Heart left ventricle (tissue), 16 donors: ENCODE results near the gene SUPT3H. TPM values are rescaled to one million over a fixed set of nuclear protein-coding genes. Genes with fewer than 3 reads are reported as not detected.

ENCODE experiments used
- ATAC-seq, 4 donors: fragments of 200-7000 bp; cut with Tn5 transposase; one replicate each; pipeline ENCODE4 v1.9.1; 2020 to 2022; ENCODE audit warnings: moderate library complexity in 4 of 4, mild to moderate bottlenecking in 3 of 4, moderate number of reproducible peaks in 1 of 4
- DNase-seq, 5 donors: peaks; one replicate each; pipeline ENCODE4 v3.0.0-alpha.2; 2020
- H3K27ac ChIP-seq, 12 donors: fragments of 200-600 bp; sonication (generic) in 4 of 12; one replicate each; pipeline versions ENCODE4 v1.5.0 to v1.8.0; 2016 to 2022; ENCODE audit warnings: mild to moderate bottlenecking in 2 of 12
- H3K27me3 ChIP-seq, 9 donors: fragments of 200-600 bp; sonication (generic) in 2 of 9; one replicate each; pipeline versions ENCODE4 v1.5.1 to v1.8.0; 2016 to 2022; ENCODE audit warnings: mild to moderate bottlenecking in 3 of 9
- H3K36me3 ChIP-seq, 9 donors: fragments of 200-600 bp; sonication (generic) in 2 of 9; one replicate each; pipeline versions ENCODE4 v1.5.0 to v1.8.0; 2018 to 2022; ENCODE audit warnings: mild to moderate bottlenecking in 2 of 9
- H3K4me1 ChIP-seq, 12 donors: fragments of 200-600 bp; sonication (generic) in 4 of 12; one replicate each; pipeline versions ENCODE4 v1.5.0 to v1.8.0; 2016 to 2022; ENCODE audit warnings: mild to moderate bottlenecking in 3 of 12
- H3K4me3 ChIP-seq, 12 donors: fragments of 200-600 bp; sonication (generic) in 4 of 12; one replicate each; pipeline versions ENCODE4 v1.5.0 to v1.8.0; 2017 to 2022; ENCODE audit warnings: mild to moderate bottlenecking in 9 of 12, moderate library complexity in 4 of 12
- H3K9me3 ChIP-seq, 12 donors: fragments of 200-600 bp; sonication (generic) in 4 of 12; one replicate each; pipeline versions ENCODE4 v1.5.0 to v1.8.0; 2016 to 2022; ENCODE audit warnings: mild to moderate bottlenecking in 1 of 12
- CTCF ChIP-seq, 12 donors: fragments of 200-600 bp; sonication (generic) in 4 of 12; IDR thresholded peaks; one replicate each; pipeline versions ENCODE4 v1.5.0 to v1.8.0; 2018 to 2022; ENCODE audit warnings: antibody characterized with exemption in 12 of 12, mild to moderate bottlenecking in 5 of 12
- POLR2A ChIP-seq, 2 donors: fragments of 450-650 bp; IDR thresholded peaks; one replicate each; pipeline ENCODE4 v1.6.1; 2017; ENCODE audit warnings: antibody characterized with exemption in 2 of 2, mild to moderate bottlenecking in 2 of 2, moderate library complexity in 2 of 2
- WGBS, 4 donors: extraction: QIAGEN DNeasy Blood & Tissue Kit in 2 of 4; methylation state at CpG; one replicate each; pipeline versions ENCODE4 v1.1.5 to v1.1.7; 2013 to 2018; 5-methylcytosine and 5-hydroxymethylcytosine counted together
- intact Hi-C, 10 donors: fragments of 100-400 bp; cut with DNase I; formaldehyde crosslinking; loops; one replicate each; pipeline versions ENCODE4 v1.11.1 to v1.14.2; 2022
- polyA plus RNA-seq, 2 donors: library from polyadenylated mRNA; stranded (reverse); fragments of 200-250 nt; gene quantifications; one replicate each; pipeline ENCODE4 v1.2.3, GENCODE V29; 2013
- total RNA-seq, 9 donors: library from RNA; depleted of rRNA in 2 of 9; stranded (reverse); fragments of >200 nt in 2 of 9; fragmentation: NEBNext Ultra II Directional in 3 of 9; extraction: Animal tissue kit (Norgen Biotek cat#: 25700) in 3 of 9; gene quantifications; one replicate each; pipeline versions ENCODE4 v1.1.0 to v1.2.4, GENCODE V29; 2016 to 2023
- donor health status: ischemic (EF 13 %, LVEDD 7.1; RV severe dilation, severe dysfunction).
- donor health status: healthy with polysubstance abuse.
- donor health status: DM: no; HTN: yes; CAD: no.
- donor health status: DM: no; HTN: no; CAD: no.
- donor health status: ischemic (EF 25% LVEDD 6.9; RV normal size, moderate dysfunction).
- donor health status: ischemic (EF 25% LVEDD 5.7; RV mildly dilated, moderate dysfunction).
- donor health status: healthy.
- donor health status: DM: yes; HTN: yes; CAD: no.
- donor health status: ischemic (EF 35%, LVEDD 5.7; RV mildly dilated, moderate dysfunction).
- donor health status: nonischemic (EF 11% LVEDD 7.7; RV severe dilation, severe dysfunction).
- donor health status: DM: yes; HTN: yes; CAD: no.
- donor health status: PGD.
- donor health status: ischemic (EF 29% LVEDD 5.4; RV normal size, mild dysfunction).
- donor health status: nonischemic (EF 23%, LVEDD 6.1; RV moderate dilation, normal function).

SUPT3H gene
- total and polyA plus RNA-seq, 11 donors, result 1.5 to 8.1 (median 4.1) TPM

GRCh38 chr6:45327956-45328522, 49.7 kb downstream of the SUPT3H start, which contains the start of gene RUNX2:
RUNX2 (plus strand) TSS chr6:45328330; CDS start chr6:45328727, 397 bp downstream.
- peak within 1 kb of the TSS in 2 of 12 donors; percentile 27 to 30 for H3K27ac ChIP-seq
- DNase-seq (no peak), ATAC-seq (peak; percentile 56 to 67 (median 62))
- WGBS, 4 donors, result 62 to 65% (median 63%) methylated on average over 5 of the region's 5 CpGs
- peaks cover 0 to 12% (median 0%) of the 10 kb centered on the region in 12 donors for H3K4me1 ChIP-seq
- TF ChIP-seq CTCF (IDR thresholded peaks at IDR 0.05) (no peak), POLR2A (IDR thresholded peaks at IDR 0.05) (no peak)
- H3K36me3 ChIP-seq, result no peaks in the 10 kb centered on the region
- intact Hi-C loops, result no loop called here
- no peaks in the 10 kb centered on the region for H3K27me3 ChIP-seq
- H3K4me3 ChIP-seq, result peak within 1 kb of the TSS in 10 of 12 donors; percentile 18 to 48 (median 37)
- no peaks in the 10 kb centered on the region for H3K9me3 ChIP-seq

- intact Hi-C loops, result no loop called here
- Histone ChIP-seq H3K9me3 (no peaks in the 10 kb centered on the region), H3K4me1 (peaks cover 0 to 12% (median 0%) of the 10 kb centered on the region in 12 donors), H3K27ac (no peak overlapping the region), H3K36me3 (no peaks in the 10 kb centered on the region), H3K27me3 (no peaks in the 10 kb centered on the region), H3K4me3 (no peak overlapping the region)
- WGBS, 4 donors, result 87 to 93% (median 89%) methylated on average over 5 of the region's 5 CpGs
- TF ChIP-seq POLR2A (IDR thresholded peaks at IDR 0.05) (no peak), CTCF (IDR thresholded peaks at IDR 0.05) (no peak)
- DNase-seq (no peak), ATAC-seq (no peak)
These were observed 50.9 kb downstream of the SUPT3H start for GRCh38 chr6:45326698-45327417.

- Histone ChIP-seq H3K27me3 (no peaks in the 10 kb centered on the region), H3K36me3 (no peaks in the 10 kb centered on the region), H3K4me3 (no peak overlapping the region), H3K9me3 (no peaks in the 10 kb centered on the region), H3K4me1 (peaks cover 0 to 12% (median 0%) of the 10 kb centered on the region in 12 donors), H3K27ac (no peak overlapping the region)
- no peak for DNase-seq
- ATAC-seq, result no peak
- TF ChIP-seq POLR2A (IDR thresholded peaks at IDR 0.05) (no peak), CTCF (IDR thresholded peaks at IDR 0.05) (no peak)
- intact Hi-C loops, result no loop called here
- 79 to 87% (median 83%) methylated on average over 3 of the region's 3 CpGs for WGBS, 4 donors
These were observed 54.0 kb downstream of the SUPT3H start for GRCh38 chr6:45323656-45324224.

GRCh38 chr6:45320349-45320748, 57.4 kb downstream of the SUPT3H start:
- TF ChIP-seq CTCF (IDR thresholded peaks at IDR 0.05) (no peak), POLR2A (IDR thresholded peaks at IDR 0.05) (no peak)
- Histone ChIP-seq H3K4me3 (no peak overlapping the region), H3K27ac (no peak overlapping the region), H3K9me3 (peaks cover 0 to 7% (median 0%) of the 10 kb centered on the region in 12 donors), H3K4me1 (peaks cover 0 to 12% (median 0%) of the 10 kb centered on the region in 12 donors), H3K36me3 (no peaks in the 10 kb centered on the region), H3K27me3 (no peaks in the 10 kb centered on the region)
- WGBS, 4 donors, result 88 to 94% (median 90%) methylated on average over 4 of the region's 4 CpGs
- ATAC-seq (no peak), DNase-seq (no peak)
- intact Hi-C loops, result no loop called here
